MG63 (cell line): ENCODE measurements around the gene FAM83G. TPM values are rescaled to one million over a fixed set of nuclear protein-coding genes. Genes with fewer than 3 reads are reported as not detected.

ENCODE experiments used
- DNase-seq: peaks from one replicate; pipeline ENCODE4 v3.0.0-alpha.2; 2020
- H3K27me3 ChIP-seq: fragments of 250-450 bp; sonication (Bioruptor Pico); 2 replicates; pipeline ENCODE4 v1.5.1; 2020; ENCODE audit warnings: mild to moderate bottlenecking, moderate library complexity
- H3K36me3 ChIP-seq: fragments of 250-450 bp; sonication (Bioruptor Pico); 2 replicates; pipeline ENCODE4 v1.5.1; 2020; ENCODE audit warnings: mild to moderate bottlenecking, moderate library complexity
- H3K4me3 ChIP-seq: fragments of 250-450 bp; sonication (Bioruptor Pico); 2 replicates; pipeline ENCODE4 v1.5.1; 2020; ENCODE audit warnings: mild to moderate bottlenecking, moderate library complexity
- H3K9me3 ChIP-seq: fragments of 250-450 bp; sonication (Bioruptor Pico); 2 replicates; pipeline ENCODE4 v1.5.1; 2020; ENCODE audit warnings: mild to moderate bottlenecking, moderate library complexity
- total RNA-seq: library from RNA; depleted of rRNA; stranded (reverse); fragments of >200 nt; shearing (Covaris generic); gene quantifications from 2 replicates; pipeline ENCODE4 v1.2.3, GENCODE V29; 2014; ENCODE audit warnings: low replicate concordance

Gene FAM83G
- total RNA-seq, 1 experiment from 2014 or later: 4.9 TPM

DNA sequence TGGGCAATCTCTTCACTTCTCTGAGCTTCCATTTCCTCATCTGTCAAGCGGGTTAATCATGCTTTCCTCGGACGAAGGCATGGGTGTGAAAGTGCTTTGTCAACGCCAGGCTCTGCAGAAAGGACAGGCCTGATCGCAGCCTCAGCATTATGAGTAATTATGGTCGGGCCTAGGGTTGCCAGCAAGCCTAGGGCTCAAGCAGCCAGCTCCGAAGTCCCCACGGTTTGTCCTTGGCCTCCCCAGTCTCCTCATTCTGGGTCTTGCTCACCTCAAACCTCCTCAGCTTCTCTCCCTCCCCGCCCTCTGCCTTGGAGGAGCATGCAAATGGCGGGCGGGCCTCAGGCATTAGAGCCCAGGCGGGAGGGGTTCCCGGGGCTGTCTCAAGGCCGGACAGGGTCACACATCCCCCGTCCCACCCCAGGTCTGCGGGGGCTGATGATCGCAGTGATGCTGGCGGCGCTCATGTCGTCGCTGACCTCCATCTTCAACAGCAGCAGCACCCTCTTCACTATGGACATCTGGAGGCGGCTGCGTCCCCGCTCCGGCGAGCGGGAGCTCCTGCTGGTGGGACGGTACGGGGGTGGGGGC lies 10.2 kb upstream of the FAM83G start:
- Histone ChIP-seq H3K36me3 (no peaks in the 10 kb centered on the region), H3K9me3 (no peaks in the 10 kb centered on the region), H3K4me3 (no peak overlapping the region), H3K27me3 (no peaks in the 10 kb centered on the region)
- no peak for DNase-seq

DNA sequence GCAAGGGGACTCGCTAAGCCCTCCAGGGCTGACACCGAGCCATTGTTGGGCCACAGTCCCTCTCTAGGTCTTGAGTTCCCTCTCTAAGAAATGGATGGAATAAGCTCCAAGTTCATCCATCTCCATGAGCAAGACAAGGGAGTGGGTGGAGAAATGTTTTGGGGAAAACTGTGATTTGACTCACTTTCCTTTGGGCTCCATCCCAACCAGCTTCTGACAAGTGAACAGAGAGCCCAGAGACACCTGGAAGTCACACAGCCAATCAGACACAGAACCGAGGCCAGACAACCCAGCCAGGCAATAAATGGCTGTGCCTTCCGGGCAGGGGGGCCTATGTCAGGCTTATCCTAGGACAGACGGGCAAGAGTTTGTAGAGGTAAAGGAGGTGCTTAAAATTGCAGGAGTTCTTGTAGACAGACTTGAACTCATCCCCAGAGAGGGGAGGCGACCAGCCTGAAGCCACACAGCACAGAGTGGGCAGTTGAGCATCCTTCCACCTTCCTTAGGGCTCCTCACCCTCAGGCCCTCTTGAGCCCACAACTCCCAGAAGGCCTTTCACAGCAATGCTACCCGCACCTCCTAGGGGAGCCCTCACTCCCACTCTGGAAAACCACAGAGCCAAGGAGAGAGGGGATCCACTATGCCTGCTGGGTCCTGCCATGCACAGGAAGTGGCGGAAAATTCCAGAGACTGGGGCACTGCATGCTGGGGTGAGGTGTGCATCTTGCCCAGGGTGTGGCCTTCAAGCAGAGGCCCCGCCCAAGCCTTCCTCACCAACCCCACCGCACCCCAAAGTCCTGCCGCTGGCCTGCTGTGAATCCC lies 9.5 kb upstream of the FAM83G start:
- Histone ChIP-seq H3K36me3 (no peaks in the 10 kb centered on the region), H3K9me3 (no peaks in the 10 kb centered on the region), H3K4me3 (no peak overlapping the region), H3K27me3 (no peaks in the 10 kb centered on the region)
- no peak for DNase-seq

DNA sequence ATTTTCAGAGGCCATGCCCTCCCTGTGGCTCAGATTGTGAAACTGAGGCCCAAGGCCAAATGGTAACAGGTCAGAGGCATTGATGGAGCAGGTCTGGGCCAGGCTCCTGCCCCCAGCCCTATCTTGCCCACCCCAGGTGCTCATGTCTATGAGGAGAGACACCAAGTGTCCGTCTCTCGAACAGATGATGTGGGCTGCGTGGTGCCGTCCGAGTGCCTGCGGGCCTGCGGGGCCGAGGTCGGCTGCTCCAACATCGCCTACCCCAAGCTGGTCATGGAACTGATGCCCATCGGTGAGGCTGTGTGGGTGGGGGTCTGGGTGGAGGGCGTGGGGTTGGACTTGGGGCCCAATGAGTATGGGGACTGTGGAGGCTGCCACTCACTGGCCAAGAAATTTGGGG lies 8.7 kb upstream of the FAM83G start:
- no peak overlapping the region for H3K4me3 ChIP-seq
- no peaks in the 10 kb centered on the region for H3K36me3 ChIP-seq
- DNase-seq: no peak
- H3K27me3 ChIP-seq: no peaks in the 10 kb centered on the region
- H3K9me3 ChIP-seq: no peaks in the 10 kb centered on the region

DNA sequence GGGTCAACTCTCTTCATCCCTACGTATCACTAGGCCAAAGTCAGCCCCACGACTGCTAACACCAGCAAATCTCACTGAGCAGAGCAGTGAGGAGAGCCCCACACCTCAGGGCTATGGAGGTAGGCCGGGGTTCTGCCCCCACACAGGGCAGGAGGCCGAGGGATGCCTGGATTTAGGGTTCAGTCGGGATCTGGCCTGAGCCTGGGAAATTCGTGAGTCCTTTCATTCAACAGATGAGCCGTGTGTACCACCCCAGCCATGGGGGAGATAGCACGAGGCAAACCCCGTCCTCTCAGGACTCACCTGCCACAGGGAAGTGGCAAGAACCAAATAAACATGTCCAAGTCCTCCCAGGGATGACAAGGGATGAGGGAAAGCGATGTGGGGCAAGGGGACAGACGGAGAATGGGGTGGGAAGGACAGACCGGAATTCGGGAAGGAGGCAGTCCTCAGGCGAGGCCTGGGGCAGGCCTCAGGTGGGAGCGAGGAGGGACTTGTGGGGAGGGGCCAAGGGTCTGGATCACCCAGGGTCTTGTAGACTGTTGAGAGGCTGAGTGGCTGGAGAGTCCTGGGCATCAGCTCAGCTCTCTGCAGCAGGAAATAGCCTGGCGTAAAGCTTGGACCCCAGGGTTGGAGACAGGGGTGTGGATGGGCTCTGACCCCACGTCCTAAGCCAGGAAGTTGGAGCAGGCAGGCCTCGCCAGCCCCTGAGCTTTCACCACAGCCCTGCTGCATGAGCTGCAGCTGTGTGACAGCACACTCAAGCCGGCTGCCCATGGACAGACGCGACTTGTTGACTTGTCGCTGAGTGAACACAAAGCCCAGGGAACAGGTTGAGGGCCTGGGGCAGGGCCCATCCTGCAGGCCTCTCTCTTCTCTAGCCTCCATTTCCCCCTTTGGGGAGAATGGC lies 7.9 kb upstream of the FAM83G start:
- H3K9me3 ChIP-seq: no peaks in the 10 kb centered on the region
- no peak for DNase-seq
- no peaks in the 10 kb centered on the region for H3K36me3 ChIP-seq
- H3K27me3 ChIP-seq: no peaks in the 10 kb centered on the region
- no peak overlapping the region for H3K4me3 ChIP-seq

DNA sequence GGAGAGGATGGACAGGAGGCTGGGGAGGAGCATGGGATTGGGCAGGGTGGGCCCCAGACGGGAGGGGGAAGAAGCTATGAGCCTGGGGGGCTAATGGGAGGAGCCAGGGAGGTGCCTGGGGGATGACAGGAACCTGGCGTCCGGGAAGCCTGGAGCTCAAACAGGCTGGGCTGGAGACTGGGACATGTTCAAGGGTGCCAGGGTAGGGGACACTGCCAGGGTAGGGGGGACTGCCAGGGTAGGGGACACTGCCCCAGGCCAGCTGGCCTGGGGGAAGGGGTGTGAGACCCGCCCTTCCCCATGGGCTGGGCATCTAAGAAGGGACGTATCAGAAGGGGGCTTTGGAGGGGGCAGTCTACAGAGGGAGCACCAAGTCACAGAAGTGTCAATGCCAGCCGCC lies 7.0 kb upstream of the FAM83G start:
- H3K27me3 ChIP-seq: no peaks in the 10 kb centered on the region

DNA sequence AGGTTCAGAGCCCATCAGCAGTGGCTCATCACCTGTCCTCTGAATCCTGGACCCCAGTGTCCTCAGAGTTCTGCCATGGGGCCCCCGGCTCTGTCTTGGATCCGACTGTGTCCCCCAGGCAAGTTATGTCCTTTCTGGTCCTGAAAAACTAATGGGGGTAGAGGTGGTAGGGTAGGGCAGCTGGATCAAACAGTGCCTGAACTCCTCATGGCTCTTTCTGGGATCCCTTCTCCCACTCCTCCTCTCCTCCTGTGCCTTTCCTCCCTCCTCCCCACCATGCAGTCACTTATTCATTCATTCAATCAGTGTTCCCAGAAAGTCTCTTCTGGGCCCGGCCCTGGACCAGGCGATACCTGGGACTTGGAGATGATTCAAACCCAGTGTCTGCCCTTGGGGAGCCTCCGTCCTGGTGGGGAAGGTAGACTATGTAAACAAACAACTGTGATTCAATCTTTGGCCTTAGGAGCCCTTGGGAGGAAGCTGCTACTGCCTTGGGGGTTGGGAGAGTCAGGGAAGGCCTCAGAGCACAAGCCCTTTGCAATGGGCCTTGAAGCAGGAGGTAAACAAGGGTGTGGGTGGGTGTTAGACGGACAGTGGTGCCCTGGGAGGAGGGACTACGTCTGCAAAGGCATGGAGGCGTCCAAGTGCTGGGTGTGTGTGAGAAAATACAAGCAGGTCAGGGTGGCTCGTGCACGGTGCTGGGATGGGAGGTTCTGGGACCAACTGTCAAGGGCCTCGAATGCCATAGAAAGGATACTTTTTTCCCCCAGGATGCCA lies 6.4 kb upstream of the FAM83G start:
- no peaks in the 10 kb centered on the region for H3K27me3 ChIP-seq
- DNase-seq: no peak
- no peaks in the 10 kb centered on the region for H3K36me3 ChIP-seq
- H3K9me3 ChIP-seq: 0 out of 2 replicates have a peak, but pooled peaks cover 2% of the 10 kb centered on the region
- H3K4me3 ChIP-seq: no peak overlapping the region

More for the DNA sequence above, 7.0 kb upstream of the FAM83G start:
- no peak for DNase-seq
- Histone ChIP-seq H3K36me3 (no peaks in the 10 kb centered on the region), H3K9me3 (0 out of 2 replicates have a peak, but pooled peaks cover 2% of the 10 kb centered on the region), H3K4me3 (no peak overlapping the region)

DNA sequence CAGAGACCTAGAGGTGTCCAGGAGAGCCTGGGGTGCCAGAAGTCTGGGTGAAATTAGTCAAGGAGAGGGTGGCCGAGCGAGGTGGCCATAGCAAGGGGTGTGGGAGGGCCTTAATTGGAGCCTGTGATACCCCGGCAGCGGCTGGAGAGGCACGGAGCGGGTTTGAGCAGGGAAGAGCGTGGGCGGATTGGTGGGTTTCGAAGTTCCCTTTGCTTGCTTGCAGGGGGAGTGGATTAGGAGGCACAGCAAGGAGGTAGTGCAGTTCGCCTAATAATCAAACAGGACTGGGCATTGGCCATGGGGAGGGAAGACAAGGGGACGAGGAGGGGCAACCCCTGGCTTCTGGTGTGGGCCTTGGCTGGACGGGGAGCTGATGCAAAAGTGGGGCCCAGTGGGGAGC lies 5.4 kb upstream of the FAM83G start:
- 0 out of 2 replicates have a peak, but pooled peaks cover 2% of the 10 kb centered on the region for H3K9me3 ChIP-seq
- H3K4me3 ChIP-seq: no peak overlapping the region
- DNase-seq: no peak
- no peaks in the 10 kb centered on the region for H3K27me3 ChIP-seq
- H3K36me3 ChIP-seq: no peaks in the 10 kb centered on the region

DNA sequence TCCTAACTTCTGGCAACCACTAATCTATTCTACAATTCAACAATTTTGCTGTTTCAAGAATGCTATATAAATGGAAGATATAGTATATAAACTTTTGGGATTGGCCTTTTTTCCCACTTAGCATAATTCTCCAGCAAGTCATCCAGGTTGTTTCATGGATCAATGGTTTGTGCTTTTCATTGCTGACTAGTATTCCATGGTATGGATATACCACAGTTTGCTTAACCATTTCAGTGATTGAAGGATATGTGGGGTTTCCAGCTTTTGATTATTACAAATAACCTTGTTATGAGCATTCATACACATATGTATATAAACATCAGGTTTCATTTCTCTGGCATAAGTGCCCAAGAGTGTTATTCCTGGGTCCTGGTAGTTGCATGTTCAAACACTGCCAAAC lies 2.1 kb upstream of the FAM83G start:
- no peak for DNase-seq
- Histone ChIP-seq H3K9me3 (0 out of 2 replicates have a peak, but pooled peaks cover 2% of the 10 kb centered on the region), H3K36me3 (no peaks in the 10 kb centered on the region), H3K4me3 (no peak overlapping the region), H3K27me3 (no peaks in the 10 kb centered on the region)

DNA sequence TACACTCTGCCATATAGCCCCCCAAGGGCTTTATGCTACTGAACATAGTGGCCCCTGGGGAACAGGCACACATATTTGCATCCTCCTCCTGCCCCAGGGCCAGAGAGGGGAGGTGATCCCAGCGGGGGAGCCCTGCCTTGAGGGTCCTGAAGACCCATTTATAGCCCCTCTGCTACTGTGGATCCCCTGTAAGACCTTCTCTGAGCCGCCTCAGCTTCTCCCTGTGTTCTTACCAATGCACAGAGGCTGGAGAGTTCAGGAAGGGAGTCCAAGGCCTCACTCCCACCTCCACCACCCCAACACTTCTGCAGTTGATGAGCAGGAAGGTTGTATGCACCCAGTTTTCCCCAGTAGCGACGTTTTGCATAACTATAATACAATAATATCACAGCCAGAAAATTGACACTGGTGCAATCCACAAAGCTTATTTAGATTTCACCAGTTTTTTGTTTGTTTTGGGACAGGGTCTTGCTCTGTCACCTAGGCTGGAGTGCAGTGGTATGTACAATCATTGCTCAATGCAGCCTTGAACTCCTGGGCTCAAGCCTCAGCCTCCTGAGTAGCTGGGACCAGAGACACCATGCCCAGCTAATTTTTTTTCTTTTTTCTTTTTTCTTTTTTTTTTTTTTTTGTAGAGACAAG lies 1.3 kb upstream of the FAM83G start:
- H3K9me3 ChIP-seq: 0 out of 2 replicates have a peak, but pooled peaks cover 2% of the 10 kb centered on the region
- no peaks in the 10 kb centered on the region for H3K27me3 ChIP-seq
- no peaks in the 10 kb centered on the region for H3K36me3 ChIP-seq
- H3K4me3 ChIP-seq: no peak overlapping the region
- DNase-seq: no peak

DNA sequence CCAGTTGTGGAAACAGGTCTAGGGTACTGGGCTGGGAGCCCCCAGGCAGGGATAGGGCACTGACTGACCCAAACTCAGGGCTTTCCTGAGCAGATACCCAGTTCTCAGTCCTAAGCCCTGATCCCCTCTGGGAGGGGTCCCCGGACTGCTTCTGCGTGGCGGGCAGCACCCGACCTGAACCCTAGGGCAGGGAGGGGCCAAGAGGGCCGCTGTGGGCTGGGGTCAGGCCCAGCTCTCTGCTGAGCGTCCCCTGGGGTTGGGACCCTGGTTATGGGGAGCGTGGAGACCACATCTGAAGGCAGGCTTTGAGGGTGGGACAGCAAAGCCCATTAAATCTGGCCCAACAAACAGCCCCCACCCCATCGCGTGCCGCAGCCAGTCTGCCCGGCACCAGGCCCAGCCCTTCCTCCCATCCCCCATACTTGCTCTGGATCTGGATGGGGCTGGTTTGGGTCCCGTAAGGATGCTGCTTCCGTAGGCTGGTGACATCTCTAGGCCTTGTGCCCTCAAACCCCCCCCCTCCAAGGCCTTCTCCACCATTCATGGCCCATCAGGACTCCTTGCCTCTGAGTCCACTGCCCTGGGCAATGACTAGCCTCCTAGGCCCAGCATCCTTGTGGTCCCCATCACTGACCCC lies 691 bp upstream of the FAM83G start:
- no peak for DNase-seq
- Histone ChIP-seq H3K9me3 (0 out of 2 replicates have a peak, but pooled peaks cover 2% of the 10 kb centered on the region), H3K36me3 (no peaks in the 10 kb centered on the region), H3K27me3 (no peaks in the 10 kb centered on the region), H3K4me3 (peak overlapping the region; percentile 56)

DNA sequence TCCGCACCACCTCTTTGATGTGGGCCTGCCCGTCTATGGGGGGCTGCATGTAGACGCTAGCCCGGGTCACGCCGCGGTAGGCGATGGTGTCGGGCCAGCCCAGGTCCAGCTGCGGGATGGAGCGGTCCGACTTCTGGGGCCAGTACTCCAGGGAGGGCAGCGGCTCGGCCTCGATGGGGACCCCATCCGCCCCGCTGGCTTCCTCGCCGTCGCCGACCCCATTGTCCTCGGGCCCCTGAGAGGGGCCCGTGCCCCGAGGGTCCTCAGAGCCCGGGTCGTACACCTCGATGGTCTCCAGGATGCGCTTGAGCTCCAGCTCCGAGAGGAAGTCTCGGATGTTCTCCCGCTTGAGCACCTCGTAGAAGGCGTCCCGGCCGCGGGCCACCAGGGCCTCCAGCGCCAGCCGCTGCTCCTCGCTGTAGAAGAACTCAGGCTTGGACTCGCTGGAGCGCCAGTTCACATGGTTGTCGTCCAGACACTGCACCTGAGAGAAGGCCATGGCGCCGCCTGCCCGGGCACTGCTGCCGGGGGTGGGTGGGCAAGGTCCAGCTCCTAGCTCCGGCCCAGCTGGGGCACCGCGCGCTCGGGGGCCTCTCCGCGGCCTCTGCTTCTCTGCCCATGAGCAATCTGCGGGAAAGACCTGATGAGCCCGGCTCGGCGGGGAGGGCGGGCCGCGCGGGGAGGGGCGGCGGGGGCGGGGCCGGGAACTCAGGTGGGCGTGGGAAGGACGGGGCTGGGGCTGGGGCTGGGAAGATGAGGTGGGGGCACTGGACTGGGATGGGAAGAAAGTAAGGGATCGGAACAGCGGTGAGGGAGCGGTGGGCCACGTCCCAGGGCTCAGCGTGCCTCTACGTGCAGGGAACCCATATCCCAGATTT lies 782 bp downstream of the FAM83G start:
- Histone ChIP-seq H3K4me3 (peak overlapping the region; percentile 56), H3K36me3 (no peaks in the 10 kb centered on the region), H3K27me3 (no peaks in the 10 kb centered on the region), H3K9me3 (0 out of 2 replicates have a peak, but pooled peaks cover 2% of the 10 kb centered on the region)
- peak; percentile 18 for DNase-seq

DNA sequence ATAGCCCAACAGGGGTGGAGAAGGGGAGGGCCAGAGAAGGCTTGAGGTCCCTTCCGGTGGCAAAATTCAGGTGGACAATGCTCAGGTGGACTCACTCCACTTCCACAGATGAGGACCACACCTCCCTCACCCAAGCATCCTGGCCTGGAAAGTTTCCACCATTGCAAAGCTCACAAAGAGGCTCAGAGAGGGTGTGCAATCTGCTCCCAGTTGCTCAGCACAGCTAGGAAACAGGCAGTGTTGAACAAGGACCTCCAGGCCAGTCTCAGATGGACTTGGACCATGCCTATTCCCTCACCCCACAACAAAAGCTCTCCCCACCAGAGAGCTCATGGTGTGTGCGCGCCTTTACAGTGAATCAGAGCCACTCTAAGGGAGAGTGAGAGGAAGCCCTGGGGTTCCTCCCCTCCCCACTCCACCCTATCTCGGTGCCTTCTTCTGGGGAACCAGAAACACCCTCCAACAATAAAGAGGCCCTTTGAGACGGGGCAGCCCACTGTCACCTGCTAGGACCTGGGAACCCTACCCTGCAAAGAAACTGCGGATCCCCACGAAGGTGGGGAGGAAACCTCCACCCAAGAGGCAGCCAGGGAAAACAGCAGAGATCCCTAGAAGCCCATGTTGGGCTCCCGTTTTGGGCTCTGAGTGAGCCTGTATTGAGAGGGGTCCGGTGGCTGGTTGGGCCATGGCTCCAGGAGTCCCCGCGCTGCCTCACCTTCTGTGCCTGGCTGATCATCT lies 1.6 kb downstream of the FAM83G start:
- Histone ChIP-seq H3K27me3 (no peaks in the 10 kb centered on the region), H3K9me3 (0 out of 2 replicates have a peak, but pooled peaks cover 2% of the 10 kb centered on the region), H3K36me3 (no peaks in the 10 kb centered on the region), H3K4me3 (no peak overlapping the region)
- DNase-seq: no peak

DNA sequence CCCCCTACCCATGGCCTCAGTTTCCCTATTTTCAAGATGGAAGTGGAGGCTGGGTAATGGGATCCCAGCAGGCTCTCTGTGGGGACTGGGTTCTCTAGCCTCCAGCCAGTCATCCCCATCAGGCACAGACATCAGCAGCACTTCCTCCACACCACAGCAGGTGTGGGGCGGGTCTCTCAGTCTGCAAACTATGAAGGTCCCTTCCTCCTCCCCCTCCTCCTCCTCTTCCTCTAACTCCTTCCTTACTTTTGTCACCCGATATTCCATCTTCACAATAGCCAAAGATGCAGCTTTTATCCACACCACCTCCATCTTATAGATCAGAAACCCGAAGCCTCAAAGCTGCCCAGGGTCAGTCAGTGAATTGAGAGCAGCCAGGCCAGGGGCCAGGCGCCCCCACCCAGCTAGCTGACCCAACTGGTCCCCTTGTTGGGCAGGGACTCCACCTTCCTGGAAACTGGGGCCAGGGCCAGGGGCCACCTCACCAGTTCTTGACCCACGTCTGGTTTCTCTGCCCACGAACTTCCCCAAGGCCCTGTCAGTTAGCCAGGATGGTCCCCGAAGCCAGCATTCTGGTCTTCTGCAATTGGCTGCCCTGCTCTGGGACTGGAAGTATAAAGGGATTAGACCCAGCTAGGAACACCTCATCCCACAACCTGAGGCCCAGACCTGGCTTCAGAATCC lies 2.5 kb downstream of the FAM83G start:
- 0 out of 2 replicates have a peak, but pooled peaks cover 2% of the 10 kb centered on the region for H3K9me3 ChIP-seq
- no peaks in the 10 kb centered on the region for H3K27me3 ChIP-seq
- DNase-seq: no peak
- H3K36me3 ChIP-seq: no peaks in the 10 kb centered on the region
- H3K4me3 ChIP-seq: no peak overlapping the region
